HFF-Myc (cell line): ENCODE data around the gene TTYH2.
"Not testable (repeated sequence)": the region's sequence is repeated elsewhere in the genome, so short reads cannot be mapped to it uniquely, and the experiment has no call there.

Experiments used
- DNase-seq: peaks from one replicate; pipeline ENCODE4 v3.0.0-alpha.2; 2011; ENCODE audit warnings: low read depth; ENCODE audit errors: extremely low read depth
- H3K4me3 ChIP-seq: replicated peaks from 2 replicates; pipeline ENCODE4 v1.5.1; 2011; ENCODE audit warnings: low read depth, mild to moderate bottlenecking, control low read depth, low read length
- CTCF ChIP-seq: IDR thresholded peaks from 2 replicates; pipeline ENCODE4 v1.5.1; 2012; ENCODE audit warnings: mild to moderate bottlenecking, low read depth, low read length, control low read depth; ENCODE audit errors: missing control alignments

Gene TTYH2

GRCh38 chr17:74257311-74257710 is 43.9 kb downstream of the TTYH2 start:
- no peak for TF ChIP-seq CTCF

GRCh38 chr17:74259667-74260524 is 46.5 kb downstream of the TTYH2 start:
- DNase-seq = no peak
- no peak for TF ChIP-seq CTCF
- no peak overlapping the region for H3K4me3 ChIP-seq

More at GRCh38 chr17:74257311-74257710, 43.9 kb downstream of the TTYH2 start:
- DNase-seq = no peak
- no peak overlapping the region for H3K4me3 ChIP-seq

- H3K4me3 ChIP-seq = no peak overlapping the region
- no peak for TF ChIP-seq CTCF
- no peak for DNase-seq
These were observed 47.1 kb downstream of the TTYH2 start for GRCh38 chr17:74260525-74260850.

- no peak overlapping the region for H3K4me3 ChIP-seq
- TF ChIP-seq CTCF = no peak
- DNase-seq = no peak
These were observed 49.2 kb downstream of the TTYH2 start for GRCh38 chr17:74262601-74263000.

- DNase-seq, H3K4me3 ChIP-seq: not testable (repeated sequence)
These were observed 53.7 kb downstream of the TTYH2 start for GRCh38 chr17:74267054-74267453.

GRCh38 chr17:74267579-74267978 is 54.2 kb downstream of the TTYH2 start:
- H3K4me3 ChIP-seq = no peak overlapping the region
- no peak for DNase-seq
- TF ChIP-seq CTCF = no peak

GRCh38 chr17:74267987-74268499 is 54.7 kb downstream of the TTYH2 start:
- no peak overlapping the region for H3K4me3 ChIP-seq
- DNase-seq = no peak
- TF ChIP-seq CTCF = no peak
